Right atrium auricular region (tissue), 2 donors: Measurements from ENCODE around the gene AMACR. TPM values are rescaled to one million over a fixed set of nuclear protein-coding genes. Genes with fewer than 3 reads are reported as not detected.

Experiments
- DNase-seq: peaks from one replicate; pipeline ENCODE4 v3.0.0-alpha.2; 2019; ENCODE audit warnings: low spot score
- H3K27ac ChIP-seq, 2 donors: fragments of 200-600 bp; sonication (generic); 1 replicate in 1 of 2; 2 replicates in 1 of 2; pipeline ENCODE4 v1.5.1; 2016 to 2019
- H3K27me3 ChIP-seq, 2 donors: fragments of 200-600 bp; sonication (generic); one replicate each; pipeline versions ENCODE4 v1.5.1 to v1.6.0; 2017 to 2019
- H3K36me3 ChIP-seq: fragments of 200-600 bp; sonication (generic); one replicate; pipeline ENCODE4 v1.5.1; 2016
- H3K4me1 ChIP-seq, 2 donors: fragments of 200-600 bp; sonication (generic); one replicate each; pipeline versions ENCODE4 v1.5.1 to v1.6.0; 2017 to 2019
- H3K4me3 ChIP-seq, 2 donors: fragments of 200-600 bp; sonication (generic); 1 replicate in 1 of 2; 2 replicates in 1 of 2; pipeline ENCODE4 v1.5.1; 2017 to 2019; ENCODE audit warnings: mild to moderate bottlenecking in 1 of 2, moderate library complexity in 1 of 2
- H3K9me3 ChIP-seq, 2 donors: fragments of 200-600 bp; sonication (generic); one replicate each; pipeline ENCODE4 v1.5.1; 2019
- CTCF ChIP-seq, 2 donors: fragments of 200-600 bp; sonication (generic); IDR thresholded peaks; one replicate each; pipeline ENCODE4 v1.5.1; 2019; ENCODE audit warnings: antibody characterized with exemption in 2 of 2
- total RNA-seq, 2 donors: library from RNA; depleted of rRNA; stranded (reverse); fragments of >200 nt; gene quantifications; one replicate each; pipeline ENCODE4 v1.1.0, GENCODE V29; 2016

Gene AMACR
- total RNA-seq, 2 donors from 2014 or later: 4.1 to 12.6 TPM

- Histone ChIP-seq H3K27ac (no peak overlapping the region), H3K4me1 (peaks cover 0 to 8% of the 10 kb centered on the region in 2 donors), H3K36me3 (no peaks in the 10 kb centered on the region), H3K9me3 (no peaks in the 10 kb centered on the region), H3K27me3 (no peaks in the 10 kb centered on the region), H3K4me3 (no peak overlapping the region)
- TF ChIP-seq CTCF (IDR thresholded peaks at IDR 0.05): no peak
- DNase-seq: no peak
Measured at GRCh38 chr5:34016750-34017149, 8.9 kb upstream of the AMACR start.

GRCh38 chr5:34016222-34016621 lies 8.4 kb upstream of the AMACR start:
- Histone ChIP-seq H3K9me3 (no peaks in the 10 kb centered on the region), H3K4me3 (no peak overlapping the region), H3K4me1 (peaks cover 0 to 5% of the 10 kb centered on the region in 2 donors), H3K27ac (no peak overlapping the region), H3K36me3 (no peaks in the 10 kb centered on the region), H3K27me3 (no peaks in the 10 kb centered on the region)
- TF ChIP-seq CTCF (IDR thresholded peaks at IDR 0.05): no peak
- no peak for DNase-seq

- H3K27ac ChIP-seq: no peak overlapping the region
- no peaks in the 10 kb centered on the region for H3K9me3 ChIP-seq
- no peaks in the 10 kb centered on the region for H3K27me3 ChIP-seq
- H3K36me3 ChIP-seq: no peaks in the 10 kb centered on the region
- H3K4me1 ChIP-seq: peaks cover 0 to 5% of the 10 kb centered on the region in 2 donors
- no peak for DNase-seq
- no peak overlapping the region for H3K4me3 ChIP-seq
- no peak for TF ChIP-seq CTCF (IDR thresholded peaks at IDR 0.05)
Measured at GRCh38 chr5:34015120-34015822, 7.4 kb upstream of the AMACR start.

DNA sequence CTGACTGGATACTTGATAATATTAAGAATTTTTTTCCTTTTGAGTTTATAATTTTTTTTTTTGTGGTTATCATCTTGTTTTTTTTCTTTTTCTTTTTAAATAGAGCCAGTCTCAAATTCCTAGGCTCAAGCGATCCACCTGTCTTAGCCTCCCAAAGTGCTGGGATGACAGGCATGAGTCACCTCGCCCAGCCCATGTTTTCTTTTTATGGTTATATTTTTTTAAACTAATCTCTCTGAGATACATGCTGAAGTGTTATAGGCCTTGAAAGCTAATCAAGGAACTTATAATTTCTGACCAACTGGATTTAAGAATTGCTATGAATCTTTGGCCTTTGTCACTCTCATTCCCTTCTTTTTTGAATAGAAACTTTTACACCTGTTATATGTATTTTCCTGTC lies 6.8 kb upstream of the AMACR start:
- no peak overlapping the region for H3K4me3 ChIP-seq

GRCh38 chr5:34013547-34013946 lies 5.7 kb upstream of the AMACR start:
- DNase-seq: no peak
- Histone ChIP-seq H3K4me1 (peaks cover 0 to 9% of the 10 kb centered on the region in 2 donors), H3K4me3 (no peak overlapping the region), H3K27ac (no peak overlapping the region), H3K9me3 (no peaks in the 10 kb centered on the region), H3K27me3 (no peaks in the 10 kb centered on the region), H3K36me3 (no peaks in the 10 kb centered on the region)
- TF ChIP-seq CTCF (IDR thresholded peaks at IDR 0.05): no peak

More for the DNA sequence above, 6.8 kb upstream of the AMACR start:
- no peak for DNase-seq
- Histone ChIP-seq H3K36me3 (no peaks in the 10 kb centered on the region), H3K9me3 (no peaks in the 10 kb centered on the region), H3K4me1 (peaks cover 0 to 5% of the 10 kb centered on the region in 2 donors), H3K27ac (no peak overlapping the region), H3K27me3 (no peaks in the 10 kb centered on the region)
- no peak for TF ChIP-seq CTCF (IDR thresholded peaks at IDR 0.05)

- H3K27ac ChIP-seq: no peak overlapping the region
- DNase-seq: no peak
- TF ChIP-seq CTCF (IDR thresholded peaks at IDR 0.05): no peak
- H3K36me3 ChIP-seq: no peaks in the 10 kb centered on the region
- no peaks in the 10 kb centered on the region for H3K27me3 ChIP-seq
- H3K9me3 ChIP-seq: no peaks in the 10 kb centered on the region
- peaks cover 0 to 9% of the 10 kb centered on the region in 2 donors for H3K4me1 ChIP-seq
- no peak overlapping the region for H3K4me3 ChIP-seq
Measured at GRCh38 chr5:34012791-34013190, 4.9 kb upstream of the AMACR start.
